GM12878 (cell line): ENCODE data around the gene PLAGL2.

ENCODE experiments used
- CHD2 ChIP-seq: IDR thresholded peaks from 2 replicates; pipeline ENCODE4 v1.6.1; 2011; ENCODE audit warnings: low read depth, low read length, improper control_type of control experiment, borderline replicate concordance
- MAX ChIP-seq: IDR thresholded peaks from 2 replicates; pipeline ENCODE4 v1.6.1; 2012; ENCODE audit warnings: low read depth, low read length, improper control_type of control experiment
- SRF ChIP-seq, 2 experiments: IDR thresholded peaks; 2 replicates each; pipeline ENCODE4 v1.6.1; 2011; ENCODE audit warnings: low read depth in 2 of 2, low read length in 2 of 2, mild to moderate bottlenecking in 1 of 2, moderate library complexity in 1 of 2

GRCh38 chr20:32153771-32154170 is 53.8 kb downstream of the PLAGL2 start:
- TF ChIP-seq CHD2 = no peak
- no peak for TF ChIP-seq SRF (IDR thresholded peaks at IDR 0.05; ENCODE audit: low read depth in 2 of 2, low read length in 2 of 2)
- no peak for TF ChIP-seq MAX
